Neutrophil (primary cell): ENCODE measurements around the gene DPH2.

Experiments used
- H3K27ac ChIP-seq: fragments of 200-600 bp; sonication (generic); 2 replicates; pipeline ENCODE4 v1.5.1; 2016; ENCODE audit warnings: mild to moderate bottlenecking, moderate library complexity
- H3K27me3 ChIP-seq: fragments of 200-600 bp; sonication (generic); 2 replicates; pipeline ENCODE4 v1.6.0; 2016; ENCODE audit warnings: mild to moderate bottlenecking
- H3K36me3 ChIP-seq: fragments of 200-600 bp; sonication (generic); 2 replicates; pipeline ENCODE4 v1.5.1; 2017
- H3K4me1 ChIP-seq, 2 experiments: fragments of 200-600 bp in 1 of 2; sonication (generic) in 1 of 2; 1 replicate in 1 of 2; 2 replicates in 1 of 2; pipeline versions ENCODE4 v1.5.1 to v1.6.1; 2013 to 2016; ENCODE audit warnings: low read depth in 1 of 2, low read length in 1 of 2, mild to moderate bottlenecking in 1 of 2, moderate library complexity in 1 of 2; ENCODE audit not compliant: control insufficient read depth in 1 of 2, insufficient read depth in 1 of 2
- H3K4me3 ChIP-seq, 2 experiments: fragments of 200-600 bp in 1 of 2; sonication (generic) in 1 of 2; 1 replicate in 1 of 2; 2 replicates in 1 of 2; pipeline ENCODE4 v1.5.1; 2013 to 2016; ENCODE audit warnings: low read depth in 1 of 2, low read length in 1 of 2, mild to moderate bottlenecking in 1 of 2, moderate library complexity in 1 of 2
- H3K9me3 ChIP-seq: fragments of 200-600 bp; sonication (generic); 2 replicates; pipeline ENCODE4 v1.5.1; 2016
- TF ChIP-seq, protein P1 (sequence below): fragments of 200-600 bp; sonication (generic); IDR thresholded peaks from 2 replicates; pipeline ENCODE4 v1.5.1; 2016; ENCODE audit warnings: antibody characterized with exemption

DPH2 gene

GRCh38 chr1:43960798-43961197, 9.0 kb upstream of the DPH2 start:
- Histone ChIP-seq H3K27ac (no peak overlapping the region), H3K9me3 (no peaks in the 10 kb centered on the region), H3K4me3 (no peak overlapping the region), H3K27me3 (no peaks in the 10 kb centered on the region), H3K36me3 (peaks cover 58% of the 10 kb centered on the region), H3K4me1 (peaks cover 21 to 38% of the 10 kb centered on the region in 2 experiments)
- TF ChIP-seq, protein P1, sequence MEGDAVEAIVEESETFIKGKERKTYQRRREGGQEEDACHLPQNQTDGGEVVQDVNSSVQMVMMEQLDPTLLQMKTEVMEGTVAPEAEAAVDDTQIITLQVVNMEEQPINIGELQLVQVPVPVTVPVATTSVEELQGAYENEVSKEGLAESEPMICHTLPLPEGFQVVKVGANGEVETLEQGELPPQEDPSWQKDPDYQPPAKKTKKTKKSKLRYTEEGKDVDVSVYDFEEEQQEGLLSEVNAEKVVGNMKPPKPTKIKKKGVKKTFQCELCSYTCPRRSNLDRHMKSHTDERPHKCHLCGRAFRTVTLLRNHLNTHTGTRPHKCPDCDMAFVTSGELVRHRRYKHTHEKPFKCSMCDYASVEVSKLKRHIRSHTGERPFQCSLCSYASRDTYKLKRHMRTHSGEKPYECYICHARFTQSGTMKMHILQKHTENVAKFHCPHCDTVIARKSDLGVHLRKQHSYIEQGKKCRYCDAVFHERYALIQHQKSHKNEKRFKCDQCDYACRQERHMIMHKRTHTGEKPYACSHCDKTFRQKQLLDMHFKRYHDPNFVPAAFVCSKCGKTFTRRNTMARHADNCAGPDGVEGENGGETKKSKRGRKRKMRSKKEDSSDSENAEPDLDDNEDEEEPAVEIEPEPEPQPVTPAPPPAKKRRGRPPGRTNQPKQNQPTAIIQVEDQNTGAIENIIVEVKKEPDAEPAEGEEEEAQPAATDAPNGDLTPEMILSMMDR, result no peak

GRCh38 chr1:43961692-43962091, 8.1 kb upstream of the DPH2 start:
- H3K27ac ChIP-seq, result no peak overlapping the region
- H3K27me3 ChIP-seq, result no peaks in the 10 kb centered on the region
- peaks cover 21 to 38% of the 10 kb centered on the region in 2 experiments for H3K4me1 ChIP-seq
- TF ChIP-seq, protein P1, result no peak
- H3K4me3 ChIP-seq, result no peak overlapping the region
- peaks cover 59% of the 10 kb centered on the region for H3K36me3 ChIP-seq
- H3K9me3 ChIP-seq, result no peaks in the 10 kb centered on the region

- Histone ChIP-seq H3K27me3 (no peaks in the 10 kb centered on the region), H3K4me1 (peaks cover 21 to 35% of the 10 kb centered on the region in 2 experiments), H3K4me3 (no peak overlapping the region), H3K36me3 (peaks cover 58% of the 10 kb centered on the region), H3K9me3 (no peaks in the 10 kb centered on the region), H3K27ac (no peak overlapping the region)
- TF ChIP-seq, protein P1, result no peak
Measured at GRCh38 chr1:43962324-43962723, 7.5 kb upstream of the DPH2 start.

GRCh38 chr1:43963006-43963405, 6.8 kb upstream of the DPH2 start:
- H3K36me3 ChIP-seq, result peaks cover 54% of the 10 kb centered on the region
- H3K4me1 ChIP-seq, result peaks cover 16 to 28% of the 10 kb centered on the region in 2 experiments
- H3K27me3 ChIP-seq, result no peaks in the 10 kb centered on the region
- H3K4me3 ChIP-seq, result no peak overlapping the region
- H3K27ac ChIP-seq, result no peak overlapping the region
- TF ChIP-seq, protein P1, result no peak
- H3K9me3 ChIP-seq, result no peaks in the 10 kb centered on the region

DNA sequence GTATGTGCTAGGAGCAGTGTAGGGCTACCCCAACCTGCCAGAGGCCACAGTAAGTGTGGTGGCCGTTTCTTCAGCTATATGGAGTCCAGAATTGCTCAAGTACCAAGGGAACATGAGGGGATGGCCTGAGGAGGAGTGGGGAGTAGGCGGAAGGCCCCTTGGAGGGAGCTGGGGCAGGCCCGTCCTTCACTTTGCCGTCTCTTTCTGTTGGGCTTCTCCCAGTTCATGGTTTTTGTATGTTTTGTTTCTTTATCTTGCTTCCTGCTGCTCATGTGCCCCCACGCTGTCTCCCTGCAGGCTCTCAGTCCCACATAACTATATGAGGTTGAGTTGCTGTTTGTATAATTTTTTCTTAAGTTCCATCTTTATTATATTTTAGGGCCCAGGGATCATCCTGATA, 5.9 kb upstream of the DPH2 start:
- H3K27me3 ChIP-seq, result no peaks in the 10 kb centered on the region
- H3K27ac ChIP-seq, result no peak overlapping the region
- H3K9me3 ChIP-seq, result no peaks in the 10 kb centered on the region
- no peak overlapping the region for H3K4me3 ChIP-seq
- H3K36me3 ChIP-seq, result peaks cover 49% of the 10 kb centered on the region
- H3K4me1 ChIP-seq, result peaks cover 16 to 25% of the 10 kb centered on the region in 2 experiments
- TF ChIP-seq, protein P1, result no peak

DNA sequence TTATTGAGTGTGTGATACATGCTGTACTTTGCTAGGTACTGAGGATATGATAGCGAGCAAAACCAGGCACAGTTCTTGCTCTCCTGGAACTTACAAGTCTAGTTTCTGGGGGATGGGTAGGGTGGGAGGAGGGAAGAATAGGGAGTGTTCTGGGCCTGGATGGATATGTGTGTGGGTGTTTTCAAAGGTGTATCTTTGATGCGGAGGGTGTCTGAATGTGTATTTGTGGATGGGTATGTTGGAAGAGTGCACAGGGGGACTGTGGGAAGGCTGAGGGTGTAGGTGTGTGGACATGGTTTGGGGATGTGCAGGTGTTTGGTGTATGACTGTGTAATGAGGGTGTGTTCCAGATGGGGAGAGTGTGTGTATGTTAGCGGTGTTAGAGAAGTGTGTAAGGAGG, 4.5 kb upstream of the DPH2 start:
- H3K4me1 ChIP-seq, result peaks cover 28 to 37% of the 10 kb centered on the region in 2 experiments
- TF ChIP-seq, protein P1, result no peak
- H3K36me3 ChIP-seq, result peaks cover 37% of the 10 kb centered on the region
- no peaks in the 10 kb centered on the region for H3K27me3 ChIP-seq
- no peak overlapping the region for H3K27ac ChIP-seq
- no peaks in the 10 kb centered on the region for H3K9me3 ChIP-seq
- no peak overlapping the region for H3K4me3 ChIP-seq
